HEK293T (cell line): Measurements from ENCODE around the gene AZU1.

Experiments
- ARNT ChIP-seq: fragments of 450-650 bp; IDR thresholded peaks from 2 replicates; pipeline ENCODE4 v1.6.1; 2017; ENCODE audit warnings: mild to moderate bottlenecking
- BHLHE40 ChIP-seq: fragments of 450-650 bp; IDR thresholded peaks from 2 replicates; pipeline ENCODE4 v1.6.1; 2016; ENCODE audit warnings: mild to moderate bottlenecking, moderate library complexity, borderline replicate concordance
- HDGF ChIP-seq: fragments of 450-650 bp; IDR thresholded peaks from 2 replicates; pipeline ENCODE4 v1.6.1; 2017; ENCODE audit warnings: antibody characterized with exemption, borderline replicate concordance
- SP1 ChIP-seq: fragments of 450-650 bp; IDR thresholded peaks from 2 replicates; pipeline ENCODE4 v1.6.1; 2017
- SUZ12 ChIP-seq: fragments of 450-650 bp; IDR thresholded peaks from 2 replicates; pipeline ENCODE4 v1.6.1; 2016; ENCODE audit warnings: mild to moderate bottlenecking
- ZNF384 ChIP-seq: fragments of 450-650 bp; IDR thresholded peaks from 2 replicates; pipeline ENCODE4 v1.6.1; 2016

DNA sequence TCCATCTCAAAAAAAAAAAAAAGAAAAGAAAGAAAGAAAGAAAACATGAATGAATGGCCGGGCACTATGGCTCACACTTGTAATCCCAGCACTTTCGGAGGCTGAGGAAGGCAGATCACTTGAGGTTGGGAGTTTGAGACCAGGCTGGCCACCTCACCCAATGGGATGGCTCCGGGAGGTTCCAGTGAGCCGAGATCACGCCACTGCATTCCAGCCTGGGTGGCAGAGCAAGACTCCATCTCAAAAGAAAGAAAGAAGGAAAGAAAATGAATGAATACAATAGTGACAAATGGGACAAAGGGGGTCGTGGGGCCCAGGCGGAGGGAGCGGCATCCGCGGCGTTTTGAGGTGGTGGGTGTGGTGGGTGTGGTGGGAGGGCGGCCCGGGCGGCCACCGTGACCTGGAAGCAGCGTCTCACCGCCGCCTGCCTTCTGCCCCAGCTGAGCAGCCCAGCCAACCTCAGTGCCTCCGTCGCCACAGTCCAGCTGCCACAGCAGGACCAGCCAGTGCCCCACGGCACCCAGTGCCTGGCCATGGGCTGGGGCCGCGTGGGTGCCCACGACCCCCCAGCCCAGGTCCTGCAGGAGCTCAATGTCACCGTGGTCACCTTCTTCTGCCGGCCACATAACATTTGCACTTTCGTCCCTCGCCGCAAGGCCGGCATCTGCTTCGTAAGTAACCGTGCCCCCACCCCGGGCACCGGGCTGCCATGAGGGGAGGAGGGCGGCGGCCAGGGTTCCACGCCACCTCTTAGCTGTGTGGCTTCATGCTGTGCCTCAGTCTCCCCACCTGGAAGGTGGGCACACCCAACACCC is 18.3 kb downstream of the AZU1 start:
- no peak for TF ChIP-seq SUZ12
- no peak for TF ChIP-seq ZNF384
- no peak for TF ChIP-seq BHLHE40
- no peak for TF ChIP-seq SP1
- TF ChIP-seq ARNT = no peak
- TF ChIP-seq HDGF = no peak
